Lower leg skin (tissue), 4 donors: Measurements from ENCODE around the gene ADCYAP1R1. TPM values are rescaled to one million over a fixed set of nuclear protein-coding genes. Genes with fewer than 3 reads are reported as not detected.

Experiments used
- DNase-seq, 2 donors: peaks; one replicate each; pipeline ENCODE4 v3.0.0-alpha.2; 2019; ENCODE audit warnings: low spot score in 2 of 2
- H3K4me3 ChIP-seq: fragments of 200-600 bp; sonication (generic); 2 replicates; pipeline ENCODE4 v1.5.1; 2017; ENCODE audit warnings: mild to moderate bottlenecking, low read depth; ENCODE audit not compliant: poor library complexity, severe bottlenecking
- POLR2A ChIP-seq, 2 donors: fragments of 450-650 bp; IDR thresholded peaks; one replicate each; pipeline ENCODE4 v1.6.1; 2016 to 2017; ENCODE audit warnings: antibody characterized with exemption in 2 of 2, mild to moderate bottlenecking in 1 of 2, moderate library complexity in 1 of 2
- WGBS, 2 donors: methylation state at CpG; one replicate each; pipeline ENCODE4 v1.1.5; 2018; 5-methylcytosine and 5-hydroxymethylcytosine counted together
- intact Hi-C: fragments of 100-400 bp; cut with DNase I; formaldehyde crosslinking; loops from one replicate; pipeline ENCODE4 v1.15.0; 2023; ENCODE audit warnings: low total_unique reads
- total RNA-seq, 4 donors: library from RNA; depleted of rRNA; stranded (reverse); fragments of >200 nt; gene quantifications; one replicate each; pipeline ENCODE4 v1.1.0, GENCODE V29; 2016
- TF ChIP-seq, protein P1 (sequence below), 3 donors: fragments of 450-650 bp; IDR thresholded peaks; one replicate each; pipeline ENCODE4 v1.5.1; 2016; ENCODE audit warnings: antibody characterized with exemption in 3 of 3, mild to moderate bottlenecking in 3 of 3, moderate library complexity in 2 of 3

Gene ADCYAP1R1
- total RNA-seq, 4 donors from 2014 or later = 0.52 to 1.2 TPM; not detected in 2

DNA sequence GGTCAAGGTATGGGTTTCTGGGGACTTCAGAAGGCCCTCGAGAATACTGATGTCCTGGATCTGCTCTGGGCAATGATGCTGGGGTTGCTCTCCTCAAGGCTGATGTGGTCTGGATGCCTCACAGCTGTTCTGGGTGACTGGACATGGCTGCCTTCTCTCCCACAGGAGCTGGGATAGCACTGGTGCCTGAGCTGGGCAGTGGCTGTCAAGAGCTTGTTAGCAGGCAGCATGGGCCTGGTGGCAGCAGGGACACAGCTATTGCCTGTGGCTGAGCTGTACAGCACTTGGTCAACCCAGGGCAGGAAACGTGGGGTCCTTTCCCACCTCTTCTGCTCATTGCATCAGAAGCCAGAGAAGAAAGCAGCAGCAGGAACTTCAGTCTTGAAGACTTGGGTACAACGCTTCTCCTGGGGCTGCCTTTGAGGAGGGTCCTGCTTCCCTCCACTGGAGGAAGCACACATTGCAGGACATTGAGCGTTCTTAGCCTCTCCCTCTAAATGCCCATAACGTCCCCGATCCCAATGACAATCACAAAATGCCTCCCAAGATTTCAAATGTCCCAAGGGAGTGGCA lies 13.0 kb downstream of the ADCYAP1R1 start:
- WGBS, 2 donors = 68 to 77% methylated on average over 5 to 6 of the region's 6 CpGs
- no peak for DNase-seq
- H3K4me3 ChIP-seq = no peak overlapping the region
- TF ChIP-seq POLR2A (IDR thresholded peaks at IDR 0.05) = no peak
- TF ChIP-seq, protein P1, sequence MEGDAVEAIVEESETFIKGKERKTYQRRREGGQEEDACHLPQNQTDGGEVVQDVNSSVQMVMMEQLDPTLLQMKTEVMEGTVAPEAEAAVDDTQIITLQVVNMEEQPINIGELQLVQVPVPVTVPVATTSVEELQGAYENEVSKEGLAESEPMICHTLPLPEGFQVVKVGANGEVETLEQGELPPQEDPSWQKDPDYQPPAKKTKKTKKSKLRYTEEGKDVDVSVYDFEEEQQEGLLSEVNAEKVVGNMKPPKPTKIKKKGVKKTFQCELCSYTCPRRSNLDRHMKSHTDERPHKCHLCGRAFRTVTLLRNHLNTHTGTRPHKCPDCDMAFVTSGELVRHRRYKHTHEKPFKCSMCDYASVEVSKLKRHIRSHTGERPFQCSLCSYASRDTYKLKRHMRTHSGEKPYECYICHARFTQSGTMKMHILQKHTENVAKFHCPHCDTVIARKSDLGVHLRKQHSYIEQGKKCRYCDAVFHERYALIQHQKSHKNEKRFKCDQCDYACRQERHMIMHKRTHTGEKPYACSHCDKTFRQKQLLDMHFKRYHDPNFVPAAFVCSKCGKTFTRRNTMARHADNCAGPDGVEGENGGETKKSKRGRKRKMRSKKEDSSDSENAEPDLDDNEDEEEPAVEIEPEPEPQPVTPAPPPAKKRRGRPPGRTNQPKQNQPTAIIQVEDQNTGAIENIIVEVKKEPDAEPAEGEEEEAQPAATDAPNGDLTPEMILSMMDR (IDR thresholded peaks at IDR 0.05) = no peak
- intact Hi-C loops = no loop called here

DNA sequence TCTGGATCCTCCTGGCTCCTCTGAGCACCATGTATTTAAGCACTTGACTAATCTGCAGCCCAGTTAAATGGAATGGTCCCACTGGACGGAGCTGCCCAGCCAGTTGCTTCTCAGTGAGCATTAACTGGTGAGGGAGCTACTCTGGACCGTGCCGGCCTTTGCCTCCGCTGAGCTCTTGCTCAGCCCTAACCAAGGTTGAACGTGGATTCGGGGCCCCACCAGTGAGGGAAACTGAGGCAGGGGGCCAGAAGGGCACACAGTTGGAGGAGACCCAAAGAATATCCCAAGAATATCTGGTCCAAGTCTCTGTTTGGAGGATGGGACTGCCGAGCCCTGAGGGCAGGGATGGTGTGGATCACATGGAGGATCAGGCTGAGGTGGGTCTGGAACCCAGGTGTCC lies 13.7 kb downstream of the ADCYAP1R1 start:
- WGBS, 2 donors = 95 to 96% methylated on average over 7 of the region's 7 CpGs
- no peak for DNase-seq
- intact Hi-C loops = no loop called here
- no peak for TF ChIP-seq POLR2A (IDR thresholded peaks at IDR 0.05)
- TF ChIP-seq, protein P1 (IDR thresholded peaks at IDR 0.05) = no peak
- H3K4me3 ChIP-seq = no peak overlapping the region

DNA sequence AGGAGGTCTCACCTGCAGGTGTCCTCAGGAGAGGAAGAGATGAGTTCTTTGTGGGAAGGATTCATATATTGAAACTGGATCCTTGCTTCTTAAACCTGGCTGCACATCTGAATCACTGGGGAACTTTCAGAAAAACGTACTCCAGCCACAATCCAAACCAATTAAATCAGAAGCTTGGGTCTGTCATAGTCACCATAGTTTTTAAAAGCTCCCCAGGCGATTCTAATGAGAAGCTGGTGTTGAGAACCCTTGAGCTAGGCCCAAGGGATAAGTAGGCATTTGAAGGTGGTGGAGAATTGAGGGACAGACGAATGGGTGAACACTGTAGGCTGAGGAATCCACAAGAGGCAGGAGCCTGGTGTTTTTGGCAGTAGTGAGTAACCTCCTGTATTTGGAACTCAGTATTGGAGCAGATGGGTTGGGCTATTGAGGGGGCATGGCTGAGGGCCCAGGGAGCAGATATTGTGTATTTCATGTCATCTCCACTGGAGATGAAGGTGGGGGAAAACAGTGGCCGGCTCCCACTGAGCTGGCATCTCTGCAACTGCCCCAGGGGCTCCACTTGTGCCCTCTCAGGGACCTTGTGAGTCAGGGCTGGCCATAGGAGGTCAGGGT lies 14.5 kb downstream of the ADCYAP1R1 start:
- no peak overlapping the region for H3K4me3 ChIP-seq
- no peak for TF ChIP-seq POLR2A (IDR thresholded peaks at IDR 0.05)
- TF ChIP-seq, protein P1 (IDR thresholded peaks at IDR 0.05) = no peak
- DNase-seq = no peak
- intact Hi-C loops = no loop called here
- WGBS, 2 donors = 68 to 77% methylated on average over 4 of the region's 4 CpGs

DNA sequence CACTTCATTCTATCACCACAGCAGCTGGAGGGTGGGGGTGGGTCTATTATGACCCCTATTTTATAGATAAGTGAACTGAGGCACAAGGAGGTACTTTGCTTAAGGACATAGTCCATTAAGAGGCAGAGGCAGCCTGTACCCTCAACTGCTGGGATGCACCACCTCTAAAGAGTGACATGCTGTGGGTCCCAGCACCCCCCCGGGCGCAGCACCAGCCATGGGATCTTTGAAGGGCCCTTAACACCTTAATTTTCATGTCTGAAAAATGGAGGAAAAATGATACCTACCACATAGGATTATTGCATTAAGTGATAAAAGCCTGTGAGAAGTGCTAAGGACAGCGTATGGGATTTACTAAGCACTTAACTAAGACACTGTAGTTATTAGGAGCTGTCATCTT lies 15.4 kb downstream of the ADCYAP1R1 start:
- intact Hi-C loops = no loop called here
- no peak for TF ChIP-seq POLR2A (IDR thresholded peaks at IDR 0.05)
- TF ChIP-seq, protein P1 (IDR thresholded peaks at IDR 0.05) = no peak
- H3K4me3 ChIP-seq = no peak overlapping the region
- 59 to 97% methylated on average over 3 of the region's 3 CpGs for WGBS, 2 donors
- DNase-seq = no peak

DNA sequence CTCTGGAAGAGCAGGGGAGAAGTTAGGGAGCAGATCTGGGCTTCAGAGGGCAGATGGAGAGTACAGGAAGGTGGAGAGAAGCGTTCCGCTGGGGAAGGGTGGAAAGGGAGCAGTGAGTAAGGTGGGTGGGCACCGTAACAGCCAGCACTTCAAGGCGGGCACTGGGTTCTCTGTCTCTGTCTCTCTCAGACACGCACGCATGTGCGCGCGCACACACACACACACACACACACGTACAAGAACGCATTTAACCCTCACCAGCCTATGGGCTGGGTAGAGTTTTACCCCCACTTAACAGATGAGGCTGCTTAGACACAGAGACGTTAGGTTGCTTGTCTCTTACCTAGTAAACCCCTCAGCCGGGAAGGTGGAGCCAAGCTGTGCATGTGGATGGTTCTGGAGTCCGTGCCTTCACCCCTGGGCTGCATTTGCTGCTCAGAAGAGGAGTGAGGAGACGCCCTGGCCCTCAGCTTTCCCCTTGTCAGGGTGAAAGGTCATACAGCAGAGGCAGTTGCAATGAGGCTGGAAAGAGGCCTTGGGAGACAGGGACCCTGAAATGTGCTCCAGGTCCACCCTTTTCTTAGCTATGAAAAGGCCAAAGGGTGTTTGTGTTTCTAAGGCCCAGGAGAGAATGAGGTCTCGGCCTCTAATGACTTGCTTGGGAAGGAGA lies 16.0 kb downstream of the ADCYAP1R1 start:
- DNase-seq = peak in 1 of 2 donors; percentile 67
- H3K4me3 ChIP-seq = no peak overlapping the region
- intact Hi-C loops = no loop called here
- TF ChIP-seq, protein P1 (IDR thresholded peaks at IDR 0.05) = no peak
- TF ChIP-seq POLR2A (IDR thresholded peaks at IDR 0.05) = no peak
- WGBS, 2 donors = 91 to 94% methylated on average over 16 of the region's 16 CpGs
